Vagina (tissue), 2 donors: ENCODE measurements around the gene NFIB.

Experiments used
- POLR2A ChIP-seq, 2 donors: fragments of 450-650 bp; IDR thresholded peaks; one replicate each; pipeline ENCODE4 v1.6.1; 2017; ENCODE audit warnings: antibody characterized with exemption in 2 of 2, mild to moderate bottlenecking in 2 of 2, moderate library complexity in 2 of 2
- POLR2AphosphoS5 ChIP-seq, 2 donors: sonication (generic); formaldehyde crosslinking; IDR thresholded peaks; one replicate each; pipeline ENCODE4 v1.9.0; 2017; ENCODE audit warnings: antibody characterized with exemption in 2 of 2, mild to moderate bottlenecking in 2 of 2, low read depth in 1 of 2; ENCODE audit not compliant: insufficient read depth in 1 of 2

DNA sequence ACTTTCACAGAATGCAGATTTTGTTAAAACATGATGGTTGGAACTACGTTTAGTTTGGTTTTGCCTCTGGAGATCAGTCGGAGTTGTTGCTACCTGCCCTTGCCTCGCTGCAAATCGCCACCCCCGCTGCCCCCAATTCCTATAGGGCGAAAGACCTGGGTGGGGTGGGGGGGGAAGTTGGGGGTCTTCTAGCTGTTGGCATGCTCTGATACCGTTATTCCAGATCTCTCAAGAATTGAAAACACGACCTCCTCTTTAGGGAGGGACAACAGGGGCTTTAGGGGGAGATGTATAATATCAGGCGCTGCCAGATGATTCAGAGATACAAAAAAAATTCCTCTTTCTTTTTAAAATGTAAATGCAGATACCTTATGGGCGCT lies 36.4 kb upstream of the NFIB start:
- TF ChIP-seq POLR2A (IDR thresholded peaks at IDR 0.05) (no peak), POLR2AphosphoS5 (IDR thresholded peaks at IDR 0.05; ENCODE audit: insufficient read depth in 1 of 2, low read depth in 1 of 2) (no peak)
